Nephron progenitor cell (in vitro differentiated cells): ENCODE results near the gene UBAP2L.
"Not testable (repeated sequence)": the region's sequence is repeated elsewhere in the genome, so short reads cannot be mapped to it uniquely, and the experiment has no call there.

Experiments used
- DNase-seq: peaks from one replicate; pipeline ENCODE4 v3.0.0; 2021
- H3K27ac Mint-ChIP-seq: 2 replicates; pipeline ENCODE4 v1.8.0; 2021; ENCODE audit warnings: mild to moderate bottlenecking, moderate library complexity, mixed read lengths
- H3K27me3 Mint-ChIP-seq: 2 replicates; pipeline ENCODE4 v1.8.0; 2021; ENCODE audit warnings: mild to moderate bottlenecking, low read depth, mixed read lengths; ENCODE audit not compliant: poor library complexity
- H3K36me3 Mint-ChIP-seq: 2 replicates; pipeline ENCODE4 v1.8.0; 2021; ENCODE audit warnings: low read depth, mixed read lengths
- H3K4me1 Mint-ChIP-seq: 2 replicates; pipeline ENCODE4 v1.8.0; 2021; ENCODE audit warnings: mixed read lengths
- H3K4me3 Mint-ChIP-seq: 2 replicates; pipeline ENCODE4 v1.8.0; 2021; ENCODE audit warnings: mild to moderate bottlenecking, moderate library complexity, mixed read lengths
- H3K9me3 Mint-ChIP-seq: 2 replicates; pipeline ENCODE4 v1.8.0; 2021; ENCODE audit warnings: mild to moderate bottlenecking, moderate library complexity, mixed read lengths
- CTCF ChIP-seq: fragments of 200-600 bp; sonication (generic); IDR thresholded peaks from 2 replicates; pipeline ENCODE4 v1.5.0; 2021; ENCODE audit warnings: antibody characterized with exemption

Gene UBAP2L

DNA sequence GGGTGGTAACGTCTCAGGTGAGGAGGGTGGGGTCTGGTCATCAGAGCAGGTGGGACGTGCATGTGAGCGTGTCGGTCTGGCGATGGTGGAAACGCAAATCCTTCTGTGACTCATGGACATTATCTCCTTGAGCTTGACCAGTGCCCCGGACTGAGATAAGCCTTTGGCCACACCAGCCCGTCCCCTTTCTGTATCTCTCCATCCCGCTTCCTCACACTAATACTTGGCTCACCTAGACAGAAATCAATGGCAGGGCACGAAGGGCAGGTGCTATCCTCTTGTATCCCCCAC lies 92.3 kb downstream of the UBAP2L start:
- Mint-ChIP-seq H3K27me3 (peaks cover 31% of the 10 kb centered on the region), H3K27ac (no peak overlapping the region), H3K4me1 (no peaks in the 10 kb centered on the region), H3K9me3 (peaks cover 49% of the 10 kb centered on the region), H3K36me3 (no peaks in the 10 kb centered on the region), H3K4me3 (no peak overlapping the region)
- no peak for DNase-seq
- TF ChIP-seq CTCF, result no peak

GRCh38 chr1:154314226-154314625 lies 93.5 kb downstream of the UBAP2L start:
- not testable (repeated sequence) for H3K4me1 Mint-ChIP-seq, H3K4me3 Mint-ChIP-seq, DNase-seq, H3K27ac Mint-ChIP-seq, H3K36me3 Mint-ChIP-seq
- peaks cover 41% of the 10 kb centered on the region for H3K9me3 Mint-ChIP-seq
- peaks cover 31% of the 10 kb centered on the region for H3K27me3 Mint-ChIP-seq

GRCh38 chr1:154316704-154317103 lies 95.9 kb downstream of the UBAP2L start:
- Mint-ChIP-seq H3K27me3 (peaks cover 39% of the 10 kb centered on the region), H3K4me1 (no peaks in the 10 kb centered on the region), H3K4me3 (no peak overlapping the region), H3K27ac (no peak overlapping the region), H3K9me3 (peaks cover 33% of the 10 kb centered on the region), H3K36me3 (no peaks in the 10 kb centered on the region)
- DNase-seq, result no peak
- no peak for TF ChIP-seq CTCF

DNA sequence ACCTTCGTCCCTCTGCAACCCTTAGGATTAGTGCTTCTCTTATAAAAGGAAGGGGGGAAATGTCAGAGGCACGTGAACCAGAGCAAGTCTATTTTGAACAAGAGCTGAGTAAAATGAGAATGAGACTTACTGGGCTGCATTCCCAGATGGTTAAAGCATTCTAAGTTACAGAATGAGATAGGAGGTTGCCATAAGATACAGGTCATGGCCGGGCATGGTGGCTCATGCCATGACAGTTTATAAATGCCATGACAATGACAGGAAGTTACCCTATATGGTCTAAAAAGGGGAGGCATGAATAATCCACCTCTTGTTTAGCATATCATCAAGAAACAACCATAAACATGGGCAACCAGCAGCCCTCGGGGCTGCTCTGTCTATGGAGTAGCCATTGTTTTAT lies 97.6 kb downstream of the UBAP2L start:
- Mint-ChIP-seq H3K4me3 (no peak overlapping the region), H3K27me3 (peaks cover 44% of the 10 kb centered on the region), H3K9me3 (peaks cover 33% of the 10 kb centered on the region), H3K4me1 (no peaks in the 10 kb centered on the region), H3K27ac (no peak overlapping the region), H3K36me3 (no peaks in the 10 kb centered on the region)
- no peak for TF ChIP-seq CTCF
- DNase-seq, result no peak
